Measurements from ENCODE around the gene MRPL24.

- TF ChIP-seq CTCF (conservative IDR thresholded peaks at IDR 0.05) (no peak), EZH2 (IDR thresholded peaks at IDR 0.05; ENCODE audit: low read depth) (no peak)
Observed at GRCh38 chr1:156742801-156743200, 1.9 kb upstream of the MRPL24 start.

Measured in PC-9 (cell line).